HG03280 (cell line): Measurements from ENCODE around the gene PPARD.
"Not testable (repeated sequence)": the region's sequence is repeated elsewhere in the genome, so short reads cannot be mapped to it uniquely, and the experiment has no call there.

ENCODE experiments used
- ATAC-seq: cut with Tn5 transposase; IDR thresholded peaks from one replicate; pipeline ENCODE4 v1.9.1; 2021; ENCODE audit warnings: mild to moderate bottlenecking, moderate library complexity; ENCODE audit not compliant: unreplicated experiment

The PPARD gene

DNA sequence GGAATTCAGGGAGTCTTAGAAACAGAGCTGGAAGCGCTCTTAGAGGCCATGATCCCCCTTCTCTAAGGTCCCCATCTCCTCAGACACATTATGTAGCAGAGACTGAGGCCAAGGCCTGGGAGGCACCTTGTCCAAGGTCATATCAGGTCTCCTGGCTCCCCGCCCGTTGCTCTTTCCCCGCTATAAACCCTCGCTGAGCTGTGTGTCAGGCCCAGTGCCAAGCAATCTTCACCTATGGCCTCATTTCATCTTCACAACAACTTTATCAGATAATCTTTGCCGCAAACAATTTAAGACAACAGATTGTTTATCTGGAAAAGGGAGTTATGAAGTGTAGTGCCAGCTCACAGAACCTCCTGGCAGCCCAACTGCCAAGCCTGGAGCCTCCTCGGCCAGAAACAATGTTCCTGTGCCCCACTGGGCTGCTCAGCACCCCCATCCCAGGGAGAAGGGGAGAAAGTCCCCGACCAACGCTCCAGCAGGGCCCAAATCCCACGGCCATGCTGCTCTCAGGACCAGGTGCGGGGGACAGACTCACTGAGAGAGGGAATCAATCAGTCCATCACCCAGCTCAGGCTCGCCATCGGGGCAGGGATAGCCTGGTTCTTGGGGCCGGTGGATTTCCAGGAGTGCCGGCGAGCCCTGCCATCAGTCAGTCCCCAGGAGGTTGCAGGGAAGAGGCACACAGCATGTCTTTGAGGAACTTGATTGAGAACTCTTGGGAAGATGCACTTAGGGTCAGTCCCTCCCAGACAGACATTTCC is 92.9 kb downstream of the PPARD start:
- ATAC-seq: no peak

DNA sequence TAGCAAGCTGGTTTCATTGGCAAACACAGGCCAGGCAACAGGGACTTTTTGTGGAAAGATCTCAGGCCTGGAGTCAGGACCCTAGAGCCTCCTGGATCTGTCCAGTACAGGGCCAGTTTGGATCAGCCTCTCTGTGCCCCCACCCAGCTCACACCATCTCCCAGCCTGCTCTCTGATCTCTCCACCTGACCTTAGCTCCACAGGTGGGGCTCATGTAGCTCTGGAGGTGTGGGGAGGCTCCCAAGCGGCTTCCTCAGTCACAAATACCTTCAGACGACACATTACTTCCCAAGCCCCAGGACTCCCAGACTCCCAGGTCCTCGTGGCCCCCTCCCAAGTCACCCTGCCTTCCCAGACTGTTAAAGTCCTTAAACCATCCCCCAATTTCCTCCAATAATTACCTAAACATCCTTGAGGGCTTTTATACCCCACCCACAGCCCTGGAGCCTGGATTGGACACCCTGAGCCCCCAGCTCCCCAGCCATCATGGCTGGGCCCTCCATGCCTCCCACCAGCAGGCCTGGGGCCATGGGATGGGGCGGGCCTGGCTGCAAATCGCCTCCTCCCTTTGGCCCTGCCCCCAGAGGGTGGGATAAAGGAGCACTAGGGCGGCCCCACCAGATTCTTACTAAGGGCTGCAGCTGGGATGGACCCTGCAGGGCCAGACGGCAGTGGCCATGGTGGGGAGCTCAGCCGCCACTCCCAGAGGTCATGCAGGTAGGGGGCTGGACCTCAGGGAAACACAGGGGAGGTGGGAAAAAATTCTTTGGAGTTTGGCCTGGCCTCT is 93.9 kb downstream of the PPARD start:
- ATAC-seq: no peak

GRCh38 chr6:35438378-35439065 is 96.2 kb downstream of the PPARD start:
- ATAC-seq: not testable (repeated sequence)

- no peak for ATAC-seq
These were observed 97.0 kb downstream of the PPARD start for GRCh38 chr6:35439308-35439707.

- ATAC-seq: no peak
These were observed 98.8 kb downstream of the PPARD start for GRCh38 chr6:35441205-35441604.

DNA sequence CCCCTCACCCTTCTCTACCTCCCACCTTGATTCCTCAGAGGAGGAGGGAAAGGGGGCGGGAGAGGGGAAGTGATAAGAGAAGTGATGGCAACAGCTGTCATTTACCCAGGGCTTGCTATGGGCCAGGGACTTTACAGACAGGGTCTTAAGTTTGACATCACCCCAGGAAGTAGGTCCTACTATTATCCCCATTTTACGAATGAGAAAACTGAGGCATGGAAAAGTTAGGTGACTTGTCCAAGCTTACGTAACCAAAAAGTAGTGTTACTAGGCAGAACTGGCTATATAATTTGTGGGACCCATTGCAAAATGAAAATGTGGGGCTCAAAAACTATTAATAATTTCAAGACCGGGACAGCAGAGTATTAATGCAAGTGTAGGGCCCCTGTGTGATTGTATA is 99.3 kb downstream of the PPARD start:
- ATAC-seq: no peak

- ATAC-seq: no peak
These were observed 100.3 kb downstream of the PPARD start for GRCh38 chr6:35442693-35443092.

- no peak for ATAC-seq
These were observed 101.1 kb downstream of the PPARD start for GRCh38 chr6:35443341-35444030.

- ATAC-seq: no peak
These were observed 103.3 kb downstream of the PPARD start for GRCh38 chr6:35445691-35446090.

DNA sequence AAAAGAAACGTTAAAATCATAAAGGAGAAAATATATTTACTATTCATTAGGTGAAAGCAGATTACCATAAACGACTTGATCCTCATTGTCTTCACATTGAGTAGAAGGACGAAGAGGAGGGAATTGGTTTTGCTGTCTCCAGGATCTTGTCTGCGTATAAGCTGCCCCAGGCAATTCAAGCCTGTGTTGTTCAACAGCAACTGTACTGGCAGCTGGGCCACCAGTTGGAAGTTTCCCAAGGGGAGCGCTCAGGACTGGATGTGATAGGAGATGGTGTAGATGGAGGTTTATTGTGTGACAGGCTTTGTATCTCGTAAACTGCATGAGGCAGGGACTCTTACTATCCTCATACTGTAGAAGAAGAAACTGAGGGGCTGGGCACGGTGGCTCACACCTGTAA is 105.8 kb downstream of the PPARD start:
- no peak for ATAC-seq

- no peak for ATAC-seq
These were observed 107.0 kb downstream of the PPARD start for GRCh38 chr6:35449287-35449881.

DNA sequence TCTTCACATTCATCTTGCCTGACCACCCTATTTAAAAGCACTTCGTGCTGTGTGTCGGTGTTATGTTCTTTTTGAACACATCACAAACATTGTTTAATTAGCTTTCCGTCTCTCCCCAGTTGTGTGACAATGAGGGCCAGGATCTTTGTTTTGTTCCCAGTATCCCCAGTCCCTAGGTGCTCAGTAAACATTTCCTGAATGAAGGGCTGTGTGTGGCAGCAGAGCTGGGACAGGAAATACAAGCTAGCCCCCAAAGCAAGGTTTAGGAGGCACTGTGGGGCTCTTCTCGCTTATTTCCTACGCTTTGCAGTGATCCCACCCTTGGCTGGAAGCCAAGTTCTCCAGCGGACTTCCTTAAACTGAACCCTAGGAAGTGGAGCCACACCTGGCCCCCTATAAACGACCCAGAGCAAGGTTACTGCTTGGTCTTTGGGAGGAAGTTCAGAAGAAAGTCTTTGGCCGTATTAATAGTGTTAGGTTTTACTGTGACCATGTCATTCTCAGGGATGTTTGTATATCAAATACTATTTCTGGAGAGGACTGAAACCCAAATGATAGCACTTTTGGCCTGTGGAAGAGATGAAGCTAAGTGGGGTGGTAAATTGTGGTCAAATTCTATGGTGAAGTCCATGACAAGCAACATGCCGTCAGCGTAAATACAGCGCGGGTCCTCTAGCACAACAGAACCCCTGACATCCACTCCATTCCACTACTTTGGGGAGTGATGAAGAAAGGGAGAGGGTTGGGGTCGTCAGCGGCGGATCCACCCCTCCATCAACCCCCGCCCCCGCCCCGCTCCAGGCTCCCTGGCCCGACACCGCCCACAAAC is 109.2 kb downstream of the PPARD start:
- ATAC-seq: no peak

DNA sequence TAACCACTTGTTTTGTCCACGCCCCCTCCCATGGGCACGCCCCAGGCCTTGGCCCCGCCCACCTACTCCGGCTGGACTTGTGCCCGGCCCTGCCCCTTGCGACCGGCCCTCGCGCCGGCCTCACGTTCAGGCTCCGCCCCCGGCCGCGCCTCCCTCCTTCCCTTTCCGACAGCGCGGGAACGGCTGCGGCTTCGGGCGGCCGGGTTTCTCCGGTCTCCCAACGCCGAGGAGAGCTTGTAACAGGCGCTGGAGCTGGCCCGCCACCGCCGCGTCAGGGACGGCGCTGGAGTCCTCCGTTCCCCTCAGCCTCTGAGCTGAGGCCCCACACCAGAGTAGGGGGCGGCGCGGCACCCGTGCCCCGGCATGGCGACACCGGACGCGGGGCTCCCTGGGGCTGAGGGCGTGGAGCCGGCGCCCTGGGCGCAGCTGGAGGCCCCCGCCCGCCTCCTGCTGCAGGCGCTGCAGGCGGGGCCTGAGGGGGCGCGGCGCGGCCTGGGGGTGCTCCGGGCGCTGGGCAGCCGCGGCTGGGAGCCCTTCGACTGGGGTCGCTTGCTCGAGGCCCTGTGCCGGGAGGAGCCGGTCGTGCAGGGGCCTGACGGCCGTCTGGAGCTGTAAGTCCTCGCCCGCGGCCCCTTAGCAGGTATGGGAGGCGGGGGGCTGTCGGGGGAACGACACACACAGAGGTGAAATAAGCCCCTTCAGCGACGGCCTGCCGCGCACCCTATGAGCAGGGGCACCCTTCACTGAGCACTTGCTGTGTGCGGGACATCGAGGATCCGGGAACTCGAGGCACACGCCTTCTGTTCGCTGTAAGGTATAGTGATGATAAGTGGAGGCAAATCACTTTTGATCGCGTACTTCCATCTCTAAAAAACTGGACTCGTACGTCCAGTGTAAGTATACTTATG is 110.1 kb downstream of the PPARD start, which contains the start of gene FANCE:
TSS of gene FANCE (plus strand) at position 156 of the 908 bp plus-strand sequence. CDS start at position 364, 208 bp downstream.
- ATAC-seq: peak; percentile 93

DNA sequence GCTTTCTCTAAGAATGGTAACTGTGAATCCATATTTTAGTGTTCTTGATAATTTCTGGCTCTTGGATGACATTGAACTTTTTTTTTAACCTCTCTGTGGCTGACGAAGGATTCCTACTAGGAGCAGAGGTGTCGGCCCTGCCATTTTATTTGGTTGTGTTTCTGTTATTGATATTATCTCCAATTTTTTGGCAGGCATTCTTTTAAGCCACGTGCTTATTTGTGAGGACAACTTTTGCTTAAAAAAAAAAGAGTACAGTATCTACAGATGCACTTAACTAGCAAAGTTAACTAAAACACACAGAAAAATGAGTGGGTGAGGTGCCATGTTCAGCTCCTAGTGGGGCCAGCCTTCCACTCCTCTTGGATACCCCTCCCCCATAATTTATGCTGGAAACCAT is 110.9 kb downstream of the PPARD start:
- ATAC-seq: no peak

DNA sequence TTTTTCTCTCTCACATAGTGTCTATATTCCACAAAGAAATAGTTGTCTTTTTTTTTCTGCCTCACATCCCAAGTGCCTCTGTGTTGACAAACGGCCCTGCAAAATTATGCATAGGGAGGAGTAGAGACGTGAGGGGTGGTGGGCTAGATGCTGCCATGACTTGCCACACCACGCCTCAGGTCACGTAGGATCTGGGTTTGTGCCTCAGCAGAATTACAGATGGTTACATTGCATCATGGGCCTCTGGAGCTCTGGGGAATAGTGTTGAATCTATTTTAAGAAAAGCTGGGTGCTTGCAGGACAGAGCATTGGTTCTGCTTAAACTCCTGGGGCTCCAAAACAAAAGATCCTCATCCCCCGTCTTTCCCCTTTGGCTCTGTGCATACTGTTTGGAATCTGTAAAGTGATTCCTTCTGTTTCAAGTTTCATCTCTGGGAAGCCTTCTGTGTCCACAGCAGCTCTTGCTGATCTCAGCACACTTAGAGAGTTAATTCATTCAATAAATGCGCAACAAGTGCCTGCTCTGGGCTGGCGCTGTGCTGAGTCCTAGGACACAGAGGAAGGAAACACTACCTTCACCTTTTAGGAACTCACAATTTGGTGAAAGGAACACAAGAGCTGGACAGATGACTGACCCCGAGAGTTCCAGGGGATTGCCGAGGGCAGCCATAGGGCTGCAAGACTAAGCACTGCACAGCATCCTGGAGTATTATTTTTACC is 112.2 kb downstream of the PPARD start:
- no peak for ATAC-seq

GRCh38 chr6:35457907-35458306 is 115.5 kb downstream of the PPARD start:
- ATAC-seq: no peak

DNA sequence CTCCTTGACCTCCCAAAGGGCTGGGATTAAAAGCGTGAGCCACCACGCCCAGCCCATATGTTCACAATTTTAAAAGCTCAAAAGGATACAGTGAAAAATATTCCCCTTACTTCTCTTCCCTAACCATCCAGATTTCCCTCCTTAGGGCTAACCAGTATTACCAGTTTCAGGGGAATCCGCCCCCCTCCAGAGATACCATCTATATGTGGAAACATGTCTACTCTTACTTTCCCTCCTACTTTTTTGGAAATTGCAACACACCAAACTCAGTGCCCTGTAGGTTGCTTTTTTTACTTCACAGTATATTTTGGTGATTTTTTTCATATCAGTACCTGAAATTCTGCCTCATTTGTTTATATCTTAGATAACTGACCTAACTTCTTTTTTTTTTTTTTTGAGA is 118.9 kb downstream of the PPARD start:
- no peak for ATAC-seq

- ATAC-seq: no peak
These were observed 120.9 kb downstream of the PPARD start for GRCh38 chr6:35463292-35463691.
